NCI-H2029 (cell line): ENCODE data around the gene CELF5.
"Not testable (repeated sequence)": the region's sequence is repeated elsewhere in the genome, so short reads cannot be mapped to it uniquely, and the experiment has no call there.

Source experiments
- DNase-seq: peaks from one replicate; lab custom pipeline; 2025; lab: John Stamatoyannopoulos, UW

Gene CELF5

GRCh38 chr19:3322199-3322978 is 97.9 kb downstream of the CELF5 start:
- no peak for DNase-seq

- DNase-seq: no peak
Measured at GRCh38 chr19:3323026-3323425, 98.6 kb downstream of the CELF5 start.

- no peak for DNase-seq
Measured at GRCh38 chr19:3323658-3324057, 99.2 kb downstream of the CELF5 start.

GRCh38 chr19:3324405-3324856 is 100.0 kb downstream of the CELF5 start:
- no peak for DNase-seq

GRCh38 chr19:3325451-3325850 is 101.0 kb downstream of the CELF5 start:
- DNase-seq: no peak

- DNase-seq: no peak
Measured at GRCh38 chr19:3328743-3329142, 104.3 kb downstream of the CELF5 start.

- no peak for DNase-seq
Measured at GRCh38 chr19:3330047-3330446, 105.6 kb downstream of the CELF5 start.

GRCh38 chr19:3332232-3332631 is 107.8 kb downstream of the CELF5 start:
- not testable (repeated sequence) for DNase-seq

- DNase-seq: no peak
Measured at GRCh38 chr19:3333020-3333583, 108.6 kb downstream of the CELF5 start.

- DNase-seq: no peak
Measured at GRCh38 chr19:3333662-3334061, 109.2 kb downstream of the CELF5 start.

- not testable (repeated sequence) for DNase-seq
Measured at GRCh38 chr19:3334749-3335430, 110.4 kb downstream of the CELF5 start.

- DNase-seq: no peak
Measured at GRCh38 chr19:3335431-3336350, 111.2 kb downstream of the CELF5 start.

- DNase-seq: no peak
Measured at GRCh38 chr19:3336351-3336679, 111.9 kb downstream of the CELF5 start.

GRCh38 chr19:3336680-3337523 is 112.4 kb downstream of the CELF5 start:
- DNase-seq: peak; percentile 68

GRCh38 chr19:3338541-3339181 is 114.2 kb downstream of the CELF5 start:
- DNase-seq: no peak

- DNase-seq: no peak
Measured at GRCh38 chr19:3340340-3340739, 115.9 kb downstream of the CELF5 start.

- no peak for DNase-seq
Measured at GRCh38 chr19:3342246-3342645, 117.8 kb downstream of the CELF5 start.

GRCh38 chr19:3342962-3343361 is 118.5 kb downstream of the CELF5 start:
- not testable (repeated sequence) for DNase-seq

- DNase-seq: peak; percentile 73
Measured at GRCh38 chr19:3343619-3344502, 119.4 kb downstream of the CELF5 start.
